ENCODE results near the gene SOX2.

Gene SOX2

GRCh38 chr3:181711325-181712135, at the start of gene SOX2:
SOX2 (plus strand) TSS chr3:181711925; CDS start chr3:181712361, 436 bp downstream.
- in situ Hi-C loops (cut with MboI; ENCODE audit: low pct_unique_long_range_greater_than_20kb, low sequenced_read_pairs, unreplicated experiment) = loop anchor here (25.0 kb wide), 1 partner anchor 551 kb away; no protein-coding TSS in a partner anchor
- peak; percentile 82 for DNase-seq (ENCODE audit: low spot score)
- TF ChIP-seq, protein P1, sequence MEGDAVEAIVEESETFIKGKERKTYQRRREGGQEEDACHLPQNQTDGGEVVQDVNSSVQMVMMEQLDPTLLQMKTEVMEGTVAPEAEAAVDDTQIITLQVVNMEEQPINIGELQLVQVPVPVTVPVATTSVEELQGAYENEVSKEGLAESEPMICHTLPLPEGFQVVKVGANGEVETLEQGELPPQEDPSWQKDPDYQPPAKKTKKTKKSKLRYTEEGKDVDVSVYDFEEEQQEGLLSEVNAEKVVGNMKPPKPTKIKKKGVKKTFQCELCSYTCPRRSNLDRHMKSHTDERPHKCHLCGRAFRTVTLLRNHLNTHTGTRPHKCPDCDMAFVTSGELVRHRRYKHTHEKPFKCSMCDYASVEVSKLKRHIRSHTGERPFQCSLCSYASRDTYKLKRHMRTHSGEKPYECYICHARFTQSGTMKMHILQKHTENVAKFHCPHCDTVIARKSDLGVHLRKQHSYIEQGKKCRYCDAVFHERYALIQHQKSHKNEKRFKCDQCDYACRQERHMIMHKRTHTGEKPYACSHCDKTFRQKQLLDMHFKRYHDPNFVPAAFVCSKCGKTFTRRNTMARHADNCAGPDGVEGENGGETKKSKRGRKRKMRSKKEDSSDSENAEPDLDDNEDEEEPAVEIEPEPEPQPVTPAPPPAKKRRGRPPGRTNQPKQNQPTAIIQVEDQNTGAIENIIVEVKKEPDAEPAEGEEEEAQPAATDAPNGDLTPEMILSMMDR (IDR thresholded peaks at IDR 0.05; ENCODE audit: extremely low read depth, insufficient read depth, missing control alignments) = no peak

GRCh38 chr3:181683563-181683962, 28.2 kb upstream of the SOX2 start:
- TF ChIP-seq, protein P1 (IDR thresholded peaks at IDR 0.05; ENCODE audit: extremely low read depth, insufficient read depth, missing control alignments) = no peak
- in situ Hi-C loops (cut with MboI; ENCODE audit: low pct_unique_long_range_greater_than_20kb, low sequenced_read_pairs, unreplicated experiment) = no loop called here

GRCh38 chr3:181687190-181687589, 24.5 kb upstream of the SOX2 start:
- TF ChIP-seq, protein P1 (IDR thresholded peaks at IDR 0.05; ENCODE audit: extremely low read depth, insufficient read depth, missing control alignments) = no peak
- no peak for DNase-seq (ENCODE audit: low spot score)
- in situ Hi-C loops (cut with MboI; ENCODE audit: low pct_unique_long_range_greater_than_20kb, low sequenced_read_pairs, unreplicated experiment) = no loop called here

More at GRCh38 chr3:181683563-181683962, 28.2 kb upstream of the SOX2 start:
- no peak for DNase-seq (ENCODE audit: low spot score)

DNA sequence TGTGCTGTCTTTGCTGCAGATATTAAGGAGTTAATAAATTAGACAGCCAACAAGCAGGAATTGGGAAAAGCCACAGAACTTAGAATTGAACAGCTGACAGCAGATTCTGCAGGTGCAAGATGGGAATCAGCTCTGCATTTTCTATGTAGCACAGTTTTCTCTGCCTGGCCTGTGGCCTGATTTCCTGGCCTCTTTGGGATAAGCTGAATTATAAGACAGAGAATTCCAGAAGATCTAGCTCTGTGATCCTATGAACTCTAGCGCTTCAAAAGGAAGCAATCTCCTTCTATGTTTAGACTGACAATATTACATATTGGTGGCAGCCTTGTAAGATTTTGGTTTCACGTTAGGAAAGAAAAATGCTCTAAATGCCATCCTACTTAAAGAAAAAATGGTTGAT, 24.0 kb upstream of the SOX2 start:
- TF ChIP-seq, protein P1 (IDR thresholded peaks at IDR 0.05; ENCODE audit: extremely low read depth, insufficient read depth, missing control alignments) = no peak
- DNase-seq (ENCODE audit: low spot score) = no peak
- in situ Hi-C loops (cut with MboI; ENCODE audit: low pct_unique_long_range_greater_than_20kb, low sequenced_read_pairs, unreplicated experiment) = no loop called here

DNA sequence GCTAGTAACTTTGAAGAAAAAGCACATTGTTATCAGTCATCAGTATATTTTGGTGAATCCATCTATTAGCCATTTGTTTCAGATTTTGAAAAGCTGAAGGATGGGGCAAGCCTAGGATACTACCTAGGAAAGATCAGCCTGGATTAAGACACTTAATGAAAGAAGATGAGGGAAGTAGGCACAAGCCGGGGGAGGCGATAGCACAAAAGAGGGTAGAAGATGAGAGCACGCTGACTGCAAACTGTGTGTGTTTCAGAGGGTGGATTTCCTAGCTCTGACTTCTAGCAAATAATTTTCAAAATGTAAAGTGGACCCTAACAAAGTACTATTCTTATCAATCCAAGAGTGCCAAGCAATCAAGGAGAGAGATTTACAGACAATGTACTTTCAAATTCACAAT, 22.2 kb upstream of the SOX2 start:
- in situ Hi-C loops (cut with MboI; ENCODE audit: low pct_unique_long_range_greater_than_20kb, low sequenced_read_pairs, unreplicated experiment) = no loop called here
- TF ChIP-seq, protein P1 (IDR thresholded peaks at IDR 0.05; ENCODE audit: extremely low read depth, insufficient read depth, missing control alignments) = no peak
- no peak for DNase-seq (ENCODE audit: low spot score)

GRCh38 chr3:181690769-181691168, 21.0 kb upstream of the SOX2 start:
- DNase-seq (ENCODE audit: low spot score) = no peak
- TF ChIP-seq, protein P1 (IDR thresholded peaks at IDR 0.05; ENCODE audit: extremely low read depth, insufficient read depth, missing control alignments) = no peak
- in situ Hi-C loops (cut with MboI; ENCODE audit: low pct_unique_long_range_greater_than_20kb, low sequenced_read_pairs, unreplicated experiment) = no loop called here

Data from GM13977 (cell line).